Stomach (tissue), 4 donors: ENCODE results near the gene DTD2.

Source experiments
- CTCF ChIP-seq, 7 experiments: fragments of 450-650 bp in 4 of 7; fragments of 200-600 bp in 3 of 7; sonication (generic) in 3 of 7; IDR thresholded peaks; one replicate each; pipeline ENCODE4 v1.5.1; 2016 to 2019; ENCODE audit warnings: antibody characterized with exemption in 7 of 7, control low read depth in 2 of 7, mild to moderate bottlenecking in 1 of 7
- EP300 ChIP-seq: sonication (generic); formaldehyde crosslinking; IDR thresholded peaks from one replicate; pipeline ENCODE4 v1.6.1; 2017; ENCODE audit warnings: antibody characterized with exemption
- POLR2A ChIP-seq, 4 donors: fragments of 450-650 bp; IDR thresholded peaks; one replicate each; pipeline ENCODE4 v1.6.1; 2016; ENCODE audit warnings: antibody characterized with exemption in 4 of 4, control low read depth in 2 of 4, mild to moderate bottlenecking in 1 of 4, moderate library complexity in 1 of 4

- TF ChIP-seq EP300 (no peak), CTCF (IDR thresholded peaks at IDR 0.05) (no peak), POLR2A (IDR thresholded peaks at IDR 0.05) (no peak)
Measured at GRCh38 chr14:31442284-31442683, 15.0 kb downstream of the DTD2 start.
